H9 (cell line): Measurements from ENCODE around the gene ZDHHC13. TPM values are rescaled to one million over a fixed set of nuclear protein-coding genes. Genes with fewer than 3 reads are reported as not detected.

Experiments
- DNase-seq: peaks from one replicate; pipeline ENCODE4 v3.0.0-alpha.2; 2017
- H2AFZ ChIP-seq: one replicate; pipeline ENCODE4 v1.6.1; 2013; ENCODE audit warnings: mild to moderate bottlenecking, low read length, control low read depth, moderate library complexity
- H2AK5ac ChIP-seq: 2 replicates; pipeline ENCODE4 v1.6.1; 2013; ENCODE audit warnings: low read length, control low read depth, mixed read lengths; ENCODE audit not compliant: insufficient read length
- H2BK120ac ChIP-seq: one replicate; pipeline ENCODE4 v1.6.1; 2013; ENCODE audit warnings: low read depth, mild to moderate bottlenecking, low read length, control low read depth, inconsistent platforms; ENCODE audit not compliant: poor library complexity, severe bottlenecking
- H2BK12ac ChIP-seq: 2 replicates; pipeline ENCODE4 v1.6.1; 2013; ENCODE audit warnings: low read length, control low read depth, mixed read lengths, low read depth; ENCODE audit not compliant: insufficient read length
- H2BK15ac ChIP-seq: 2 replicates; pipeline ENCODE4 v1.6.1; 2013; ENCODE audit warnings: low read depth, low read length, control low read depth
- H2BK20ac ChIP-seq: one replicate; pipeline ENCODE4 v1.6.1; 2013; ENCODE audit warnings: low read depth, mild to moderate bottlenecking, low read length, control low read depth, inconsistent platforms; ENCODE audit not compliant: poor library complexity, severe bottlenecking
- H2BK5ac ChIP-seq: 2 replicates; pipeline ENCODE4 v1.6.1; 2013; ENCODE audit warnings: low read length, control low read depth, mixed read lengths; ENCODE audit not compliant: insufficient read length
- H3K14ac ChIP-seq: 2 replicates; pipeline ENCODE4 v1.6.1; 2013; ENCODE audit warnings: low read length, control low read depth; ENCODE audit not compliant: insufficient read depth
- H3K18ac ChIP-seq: 2 replicates; pipeline ENCODE4 v1.6.1; 2013; ENCODE audit warnings: low read depth, mild to moderate bottlenecking, mixed read lengths, low read length, control low read depth; ENCODE audit not compliant: insufficient read length
- H3K23ac ChIP-seq: 2 replicates; pipeline ENCODE4 v1.6.1; 2013; ENCODE audit warnings: low read length, control low read depth, mixed read lengths, low read depth; ENCODE audit not compliant: insufficient read length
- H3K23me2 ChIP-seq: 2 replicates; pipeline ENCODE4 v1.6.1; 2013; ENCODE audit warnings: low read depth, mild to moderate bottlenecking, mixed read lengths, low read length, control low read depth; ENCODE audit not compliant: insufficient read length, poor library complexity, severe bottlenecking
- H3K27ac ChIP-seq: 2 replicates; pipeline ENCODE4 v1.5.1; 2013; ENCODE audit warnings: low read length, control low read depth, mixed read lengths, low read depth; ENCODE audit not compliant: insufficient read length
- H3K27me3 ChIP-seq: 2 replicates; pipeline ENCODE4 v1.6.1; 2013; ENCODE audit warnings: low read length, control low read depth, inconsistent platforms; ENCODE audit not compliant: insufficient read depth
- H3K4ac ChIP-seq: 2 replicates; pipeline ENCODE4 v1.6.1; 2013; ENCODE audit warnings: low read depth, mild to moderate bottlenecking, control low read depth, inconsistent platforms, low read length, moderate library complexity
- H3K4me1 ChIP-seq: 2 replicates; pipeline ENCODE4 v1.6.1; 2013; ENCODE audit warnings: low read length, control low read depth, inconsistent platforms; ENCODE audit not compliant: insufficient read depth
- H3K4me2 ChIP-seq: 2 replicates; pipeline ENCODE4 v1.6.1; 2013; ENCODE audit warnings: low read length, control low read depth, mixed read lengths; ENCODE audit not compliant: insufficient read length, insufficient read depth
- H3K56ac ChIP-seq: 2 replicates; pipeline ENCODE4 v1.6.1; 2013; ENCODE audit warnings: low read depth, mild to moderate bottlenecking, mixed read lengths, low read length, control low read depth; ENCODE audit not compliant: insufficient read length
- H3K79me1 ChIP-seq: 2 replicates; pipeline ENCODE4 v1.6.1; 2013; ENCODE audit warnings: low read depth, mild to moderate bottlenecking, moderate library complexity, low read length, control low read depth, inconsistent platforms; ENCODE audit not compliant: insufficient read depth, poor library complexity, severe bottlenecking
- H3K79me2 ChIP-seq: 2 replicates; pipeline ENCODE4 v1.6.1; 2013; ENCODE audit warnings: low read length, control low read depth, inconsistent platforms; ENCODE audit not compliant: insufficient read depth
- H3K9ac ChIP-seq: 2 replicates; pipeline ENCODE4 v1.6.1; 2013; ENCODE audit warnings: low read length, control low read depth, mixed read lengths; ENCODE audit not compliant: insufficient read length; ENCODE audit errors: extremely low read depth
- H3K9me3 ChIP-seq: one replicate; pipeline ENCODE4 v1.6.1; 2013; ENCODE audit warnings: low read depth, low read length, inconsistent platforms; ENCODE audit not compliant: control insufficient read depth
- H3T11ph ChIP-seq: one replicate; pipeline ENCODE4 v1.6.1; 2013; ENCODE audit warnings: mild to moderate bottlenecking, low read length, control low read depth, inconsistent platforms
- H4K20me1 ChIP-seq: one replicate; pipeline ENCODE4 v1.6.1; 2013; ENCODE audit not compliant: control insufficient read depth, insufficient read length, insufficient read depth
- H4K5ac ChIP-seq: 2 replicates; pipeline ENCODE4 v1.6.1; 2013; ENCODE audit warnings: low read depth, mild to moderate bottlenecking, mixed read lengths, low read length, control low read depth; ENCODE audit not compliant: insufficient read length
- H4K8ac ChIP-seq: replicated peaks from 2 replicates; pipeline ENCODE4 v1.6.1; 2013; ENCODE audit warnings: low read length, control low read depth, mixed read lengths, low read depth; ENCODE audit not compliant: insufficient read length
- H4K91ac ChIP-seq: 2 replicates; pipeline ENCODE4 v1.6.1; 2013; ENCODE audit warnings: low read depth, mild to moderate bottlenecking, moderate library complexity, mixed read lengths, low read length, control low read depth; ENCODE audit not compliant: insufficient read length
- H3K27ac Mint-ChIP-seq, 3 experiments: 2 replicates in 2 of 3; 3 replicates in 1 of 3; pipeline ENCODE4 v1.8.0; 2020 to 2021; ENCODE audit warnings: mixed read lengths in 3 of 3, mild to moderate bottlenecking in 1 of 3, moderate library complexity in 1 of 3
- H3K27me3 Mint-ChIP-seq: 2 replicates; pipeline ENCODE4 v1.8.0; 2021; ENCODE audit warnings: low read depth, mild to moderate bottlenecking, moderate library complexity, mixed read lengths
- H3K36me3 Mint-ChIP-seq, 3 experiments: 2 replicates in 2 of 3; 3 replicates in 1 of 3; pipeline ENCODE4 v1.8.0; 2020 to 2021; ENCODE audit warnings: low read depth in 3 of 3, mixed read lengths in 3 of 3; ENCODE audit not compliant: insufficient read depth in 1 of 3
- H3K4me1 Mint-ChIP-seq, 2 experiments: 2 replicates each; pipeline ENCODE4 v1.8.0; 2020; ENCODE audit warnings: mixed read lengths in 2 of 2
- H3K4me3 Mint-ChIP-seq, 2 experiments: 2 replicates in 1 of 2; 3 replicates in 1 of 2; pipeline ENCODE4 v1.8.0; 2020 to 2021; ENCODE audit warnings: mild to moderate bottlenecking in 2 of 2, mixed read lengths in 2 of 2, moderate library complexity in 1 of 2
- H3K9me3 Mint-ChIP-seq, 2 experiments: 2 replicates in 1 of 2; 3 replicates in 1 of 2; pipeline ENCODE4 v1.8.0; 2020; ENCODE audit warnings: mild to moderate bottlenecking in 2 of 2, mixed read lengths in 2 of 2, moderate library complexity in 1 of 2
- WGBS: extraction: QIAGEN DNeasy Blood & Tissue Kit; methylation state at CpG from one replicate; pipeline ENCODE4 v1.1.7; 2013; ENCODE audit warnings: missing lambda C conversion rate, low lambda C conversion rate, mixed read lengths; ENCODE audit not compliant: insufficient read length; ENCODE audit errors: extremely low coverage; 5-methylcytosine and 5-hydroxymethylcytosine counted together
- total RNA-seq: library from RNA; stranded (reverse); gene quantifications from 2 replicates; pipeline ENCODE4 v1.2.1, GENCODE V29; 2021
- TF ChIP-seq, protein P1 (sequence below): fragments of 200-600 bp; sonication (generic); conservative IDR thresholded peaks from 3 replicates; pipeline ENCODE4 v1.8.0; 2021; ENCODE audit warnings: antibody characterized with exemption, mild to moderate bottlenecking

The ZDHHC13 gene
- total RNA-seq, 1 experiment from 2014 or later, result 20.9 TPM

DNA sequence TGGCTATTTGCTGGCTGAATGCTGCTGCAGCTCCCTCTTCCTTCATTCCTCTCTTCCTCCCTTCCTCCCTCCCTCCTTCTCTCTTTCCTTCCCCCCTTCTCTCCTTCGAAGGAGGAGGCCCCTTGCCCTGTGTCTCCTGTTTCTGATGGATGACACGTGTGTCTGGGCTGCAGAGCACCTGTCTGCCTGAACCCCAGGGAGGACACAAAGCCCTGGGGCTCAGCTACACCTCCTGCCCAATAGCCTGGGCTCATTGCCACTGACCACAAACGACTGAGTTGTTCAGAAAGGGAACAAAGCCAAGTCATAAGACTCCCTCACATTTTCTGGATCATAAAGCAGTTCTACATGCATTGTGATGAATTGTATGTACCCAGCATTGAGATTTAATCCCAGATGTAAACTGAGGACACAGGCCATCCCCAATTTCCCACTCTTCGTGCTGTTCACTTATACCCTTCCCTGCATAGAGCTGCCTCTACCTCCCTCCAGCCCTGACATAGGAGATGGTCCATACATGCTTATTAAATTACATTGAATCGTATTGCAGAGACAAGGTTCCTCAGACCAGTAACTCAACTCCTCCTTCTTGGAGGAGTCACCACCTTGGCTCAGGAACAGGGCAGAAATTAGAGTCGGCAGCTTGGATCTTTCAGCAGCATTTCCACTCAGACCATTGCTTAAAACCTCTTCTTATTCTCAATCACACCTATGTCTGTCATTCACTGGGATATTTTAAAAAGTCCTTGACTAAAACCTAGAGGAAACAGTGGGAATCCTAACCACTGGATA, 83.6 kb downstream of the ZDHHC13 start:
- H2BK15ac ChIP-seq, result no peak overlapping the region
- no CpG with 5 or more reads among the region's 6 CpGs for WGBS
- no peaks in the 10 kb centered on the region for H3K4me1 ChIP-seq
- H3K27ac Mint-ChIP-seq, result no peak overlapping the region
- no peaks in the 10 kb centered on the region for H3K4me1 Mint-ChIP-seq
- no peak overlapping the region for H2BK5ac ChIP-seq
- no peak overlapping the region for H2BK12ac ChIP-seq
- no peaks in the 10 kb centered on the region for H3K79me1 ChIP-seq
- no peak overlapping the region for H3K4me3 Mint-ChIP-seq
- H3K27me3 Mint-ChIP-seq, result peaks cover 5% of the 10 kb centered on the region; the same call in 1 of the 2 replicates
- no peak overlapping the region for H3K4ac ChIP-seq
- H3K36me3 Mint-ChIP-seq, result peaks cover 0 to 3% (median 0%) of the 10 kb centered on the region in 3 experiments; a peak in 1 of 7 replicates
- peaks cover 0 to 7% of the 10 kb centered on the region in 2 experiments; a peak in 2 of 5 replicates for H3K9me3 Mint-ChIP-seq
- no peak overlapping the region for H3K14ac ChIP-seq
- H3K56ac ChIP-seq, result no peak overlapping the region
- no peak overlapping the region for H3K23ac ChIP-seq
- H3K27me3 ChIP-seq, result no peaks in the 10 kb centered on the region
- no peak overlapping the region for H3K27ac ChIP-seq
- H4K8ac ChIP-seq, result no peak overlapping the region
- H2BK20ac ChIP-seq, result no peak overlapping the region
- no peaks in the 10 kb centered on the region for H3K9me3 ChIP-seq
- H4K20me1 ChIP-seq, result no peaks in the 10 kb centered on the region
- H4K5ac ChIP-seq, result no peak overlapping the region
- no peak overlapping the region for H2AFZ ChIP-seq
- DNase-seq, result no peak
- H2AK5ac ChIP-seq, result no peak overlapping the region
- H3T11ph ChIP-seq, result no peak overlapping the region
- H3K23me2 ChIP-seq, result no peaks in the 10 kb centered on the region
- H3K18ac ChIP-seq, result no peak overlapping the region
- no peaks in the 10 kb centered on the region for H3K79me2 ChIP-seq
- H3K4me2 ChIP-seq, result no peak overlapping the region
- H2BK120ac ChIP-seq, result no peak overlapping the region
- no peak overlapping the region for H3K9ac ChIP-seq
- TF ChIP-seq, protein P1, sequence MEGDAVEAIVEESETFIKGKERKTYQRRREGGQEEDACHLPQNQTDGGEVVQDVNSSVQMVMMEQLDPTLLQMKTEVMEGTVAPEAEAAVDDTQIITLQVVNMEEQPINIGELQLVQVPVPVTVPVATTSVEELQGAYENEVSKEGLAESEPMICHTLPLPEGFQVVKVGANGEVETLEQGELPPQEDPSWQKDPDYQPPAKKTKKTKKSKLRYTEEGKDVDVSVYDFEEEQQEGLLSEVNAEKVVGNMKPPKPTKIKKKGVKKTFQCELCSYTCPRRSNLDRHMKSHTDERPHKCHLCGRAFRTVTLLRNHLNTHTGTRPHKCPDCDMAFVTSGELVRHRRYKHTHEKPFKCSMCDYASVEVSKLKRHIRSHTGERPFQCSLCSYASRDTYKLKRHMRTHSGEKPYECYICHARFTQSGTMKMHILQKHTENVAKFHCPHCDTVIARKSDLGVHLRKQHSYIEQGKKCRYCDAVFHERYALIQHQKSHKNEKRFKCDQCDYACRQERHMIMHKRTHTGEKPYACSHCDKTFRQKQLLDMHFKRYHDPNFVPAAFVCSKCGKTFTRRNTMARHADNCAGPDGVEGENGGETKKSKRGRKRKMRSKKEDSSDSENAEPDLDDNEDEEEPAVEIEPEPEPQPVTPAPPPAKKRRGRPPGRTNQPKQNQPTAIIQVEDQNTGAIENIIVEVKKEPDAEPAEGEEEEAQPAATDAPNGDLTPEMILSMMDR, result no peak
- no peak overlapping the region for H4K91ac ChIP-seq
